ENCODE data around the gene RS1.

Gene RS1

GRCh38 chrX:18668071-18668835 is 3.7 kb downstream of the RS1 start:
- no peak for DNase-seq (ENCODE audit: low read depth)

GRCh38 chrX:18666614-18667013 is 5.3 kb downstream of the RS1 start:
- DNase-seq (ENCODE audit: low read depth): no peak

- no peak for DNase-seq (ENCODE audit: low read depth)
Measured at GRCh38 chrX:18664947-18665346, 7.0 kb downstream of the RS1 start.

- no peak for DNase-seq (ENCODE audit: low read depth)
Measured at GRCh38 chrX:18661273-18661672, 10.6 kb downstream of the RS1 start.

- DNase-seq (ENCODE audit: low read depth): no peak
Measured at GRCh38 chrX:18654875-18655836, 16.8 kb downstream of the RS1 start.

GRCh38 chrX:18652636-18653035 is 19.3 kb downstream of the RS1 start:
- no peak for DNase-seq (ENCODE audit: low read depth)

- DNase-seq (ENCODE audit: low read depth): no peak
Measured at GRCh38 chrX:18650662-18651061, 21.2 kb downstream of the RS1 start.

GRCh38 chrX:18649498-18649951 is 22.4 kb downstream of the RS1 start:
- DNase-seq (ENCODE audit: low read depth): no peak

GRCh38 chrX:18647621-18648020 is 24.3 kb downstream of the RS1 start:
- no peak for DNase-seq (ENCODE audit: low read depth)

DNA sequence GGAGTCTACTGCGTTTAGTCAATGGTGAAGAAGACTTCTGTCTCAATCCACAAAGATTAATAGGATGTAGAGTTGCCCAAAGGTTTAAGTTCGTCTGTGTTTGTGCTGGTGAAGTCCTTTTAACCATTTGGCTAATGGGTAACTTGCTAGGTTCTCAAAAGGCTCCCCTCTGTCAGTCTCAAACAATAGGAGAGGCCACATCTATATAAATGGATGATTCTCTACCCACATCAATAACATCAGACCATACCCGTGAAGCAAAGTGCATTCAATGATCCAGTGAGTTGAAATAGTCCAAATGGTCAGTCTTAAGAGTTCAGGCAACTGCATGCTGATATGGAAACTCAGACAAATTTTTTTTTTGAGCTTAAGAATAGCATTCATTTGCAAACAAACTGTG is 28.1 kb downstream of the RS1 start:
- no peak for DNase-seq (ENCODE audit: low read depth)

DNA sequence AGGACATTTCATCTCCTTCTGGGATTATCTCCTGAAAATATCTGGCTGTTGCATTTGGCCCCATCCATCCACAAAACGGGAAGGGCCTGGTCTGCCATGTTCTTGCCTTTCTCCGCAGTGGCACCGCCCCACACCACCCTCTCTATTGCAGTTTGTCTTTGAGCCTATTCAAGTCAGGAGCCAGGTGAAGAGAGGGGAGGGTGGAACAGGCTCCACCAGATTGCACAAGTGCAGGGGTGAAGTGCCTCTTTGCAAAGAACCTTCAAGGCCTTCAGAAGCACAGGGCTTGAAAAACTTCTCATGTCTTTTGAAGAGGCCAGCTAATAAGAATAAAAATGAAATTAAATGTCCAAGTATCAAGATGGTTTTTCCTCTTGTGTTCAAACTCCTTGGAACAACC is 28.7 kb downstream of the RS1 start:
- DNase-seq (ENCODE audit: low read depth): no peak

DNA sequence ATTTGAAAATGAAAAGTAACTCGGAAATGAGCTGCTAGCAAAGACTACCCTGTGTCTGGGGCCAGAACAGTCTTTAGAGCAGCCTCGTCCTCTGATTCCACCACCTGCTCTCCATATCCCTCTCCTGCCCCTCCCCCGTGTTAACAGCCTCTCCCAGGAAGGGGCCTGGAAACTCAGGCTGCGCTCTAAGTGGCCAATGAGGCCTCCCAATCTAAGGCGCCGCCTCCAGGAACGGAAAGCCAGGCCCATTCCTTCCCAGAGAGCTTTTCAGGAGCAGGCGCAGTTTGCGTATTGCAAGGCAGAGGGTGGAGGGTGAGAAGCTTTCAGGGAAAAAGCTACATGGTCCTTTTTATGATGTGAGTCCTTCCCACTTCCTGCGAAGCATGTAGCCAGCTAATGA is 31.2 kb downstream of the RS1 start:
- DNase-seq (ENCODE audit: low read depth): no peak

- DNase-seq (ENCODE audit: low read depth): no peak
Measured at GRCh38 chrX:18639280-18639679, 32.6 kb downstream of the RS1 start.

DNA sequence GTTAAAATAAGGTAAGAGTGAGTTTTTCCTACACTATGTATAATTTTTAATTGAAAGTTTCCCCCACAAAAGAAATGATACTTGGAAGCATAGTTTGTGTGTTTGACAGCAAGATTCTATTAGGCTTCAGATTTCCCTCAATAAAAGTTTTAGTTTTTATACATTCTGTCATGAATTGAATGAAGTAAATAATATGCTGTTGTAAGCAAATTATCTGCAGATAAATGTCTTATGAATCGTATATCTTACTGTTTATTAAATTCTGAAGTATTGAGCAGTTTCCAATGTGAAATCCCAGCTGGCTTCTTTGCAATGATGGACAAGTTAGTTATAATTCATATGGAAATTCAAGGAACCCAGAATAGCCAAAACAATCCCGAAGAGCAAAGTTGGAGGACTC is 33.5 kb downstream of the RS1 start:
- DNase-seq (ENCODE audit: low read depth): no peak

DNA sequence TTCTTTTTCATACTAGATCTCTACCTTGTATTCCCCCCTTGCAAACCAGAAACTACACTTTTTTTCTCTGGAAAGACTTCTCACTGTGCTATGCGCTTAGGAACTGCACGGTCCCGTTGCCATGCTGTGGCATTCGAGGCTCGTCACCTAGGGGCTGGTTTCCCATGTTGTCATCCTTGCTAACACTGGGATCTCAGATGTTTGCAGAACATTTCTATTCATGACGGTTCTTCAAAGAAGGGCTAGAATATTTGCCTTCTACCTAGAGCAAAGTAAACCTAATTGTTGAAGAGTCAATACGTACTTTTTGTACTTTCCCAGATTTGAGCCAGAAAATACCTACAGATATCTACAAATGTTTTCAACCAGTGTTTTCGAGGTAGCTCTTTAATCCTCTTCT is 41.0 kb downstream of the RS1 start:
- no peak for DNase-seq (ENCODE audit: low read depth)

- DNase-seq (ENCODE audit: low read depth): no peak
Measured at GRCh38 chrX:18624599-18624998, 47.3 kb downstream of the RS1 start.

- no peak for DNase-seq (ENCODE audit: low read depth)
Measured at GRCh38 chrX:18620349-18620748, 51.6 kb downstream of the RS1 start.

DNA sequence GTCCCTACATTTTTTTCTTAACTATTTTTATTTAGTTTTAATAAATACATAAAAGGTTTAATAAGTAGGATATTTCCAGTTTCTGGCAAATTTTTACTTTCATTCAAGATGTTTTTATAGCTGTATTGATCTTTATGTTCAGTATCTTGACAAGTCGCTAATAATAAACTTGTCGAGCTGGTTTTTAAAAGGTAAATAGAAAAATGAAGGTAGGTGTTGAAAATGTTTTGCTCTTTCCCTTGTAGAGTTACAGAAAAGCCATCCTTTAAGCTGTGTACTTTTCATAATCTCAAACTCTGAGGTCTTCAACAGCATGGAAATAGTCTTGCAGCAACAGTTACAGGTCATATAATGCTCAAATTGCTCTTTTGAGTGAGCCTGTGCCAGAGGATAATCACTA is 52.6 kb downstream of the RS1 start:
- no peak for DNase-seq (ENCODE audit: low read depth)

DNA sequence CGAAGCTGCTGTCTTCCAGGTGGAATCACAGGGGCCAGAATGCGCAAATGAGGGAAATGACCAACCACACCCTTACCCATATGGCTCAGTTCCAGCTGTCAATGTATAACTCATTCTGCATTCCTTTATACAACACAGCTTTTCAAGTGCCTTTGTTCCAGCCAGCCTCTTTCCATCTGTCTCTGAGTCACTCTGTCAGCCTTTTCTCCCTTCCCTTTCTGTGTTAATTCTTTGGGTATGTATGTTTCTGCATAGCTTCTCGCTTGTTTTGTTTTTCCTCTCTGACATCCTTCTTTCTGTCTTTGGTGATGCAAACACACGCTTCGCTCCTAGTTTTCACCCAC is 54.5 kb downstream of the RS1 start:
- no peak for DNase-seq (ENCODE audit: low read depth)

GRCh38 chrX:18616688-18617406 is 55.1 kb downstream of the RS1 start:
- no peak for DNase-seq (ENCODE audit: low read depth)

GRCh38 chrX:18613930-18614639 is 57.8 kb downstream of the RS1 start:
- no peak for DNase-seq (ENCODE audit: low read depth)

DNA sequence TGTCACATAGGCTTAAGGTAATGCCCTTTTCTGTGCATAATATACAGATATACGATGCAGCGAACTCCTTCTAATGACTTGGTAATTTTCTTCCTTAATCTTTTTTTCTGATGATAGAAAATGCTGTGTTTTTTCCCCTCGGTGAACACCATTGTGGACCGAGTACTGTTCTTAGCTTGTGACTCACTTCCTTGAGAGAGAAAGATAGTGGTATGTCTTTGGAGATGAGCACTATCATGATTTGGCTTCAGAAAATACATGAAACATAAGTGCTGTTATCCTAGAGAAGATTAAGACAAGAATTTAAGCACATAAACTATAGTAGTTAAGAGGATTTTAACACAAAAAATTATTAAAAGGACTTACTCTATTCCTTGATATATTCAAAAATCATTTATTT is 63.9 kb downstream of the RS1 start:
- no peak for DNase-seq (ENCODE audit: low read depth)
